GM12878 (cell line): ENCODE measurements around the gene EEPD1. TPM values are rescaled to one million over a fixed set of nuclear protein-coding genes. Genes with fewer than 3 reads are reported as not detected.

ENCODE experiments used
- ATAC-seq: fragments of 200-7000 bp; cut with Tn5 transposase; 3 replicates; pipeline ENCODE4 v1.9.1; 2020; ENCODE audit warnings: mild to moderate bottlenecking, moderate library complexity
- BruUV-seq: library from RNA; stranded (reverse); fragments of 400-500 nt; replicated peaks from 2 replicates; lab custom pipeline; 2021; lab: Mats Ljungman, UMichigan
- CTCF ChIA-PET: fragments of 300-600 bp; sonication (Branson Sonifier 250); formaldehyde crosslinking; extraction: SDS; loops from one replicate; lab custom pipeline; 2021; ENCODE audit warnings: inconsistent platforms; lab: Yijun Ruan, JAX
- POLR2A ChIA-PET: fragments of 350-600 bp; formaldehyde crosslinking; extraction: SDS; loops from one replicate; lab custom pipeline; 2021; ENCODE audit warnings: inconsistent platforms; lab: Charles Lee
- RAD21 ChIA-PET: fragments of 300-600 bp; sonication (Branson Sonifier 250); formaldehyde crosslinking; loops from one replicate; lab custom pipeline; 2023; ENCODE audit warnings: antibody characterized with exemption; ENCODE audit not compliant: unreplicated experiment; lab: Charles Lee
- SMC1A ChIA-PET: fragments of 300-600 bp; sonication (Branson Sonifier 250); formaldehyde crosslinking; loops from one replicate; lab custom pipeline; 2023; ENCODE audit not compliant: unreplicated experiment, uncharacterized antibody; lab: Charles Lee
- DNase-seq: peaks from one replicate; pipeline ENCODE4 v3.0.0-alpha.2; 2011; ENCODE audit warnings: low read depth, low spot score
- FAIRE-seq: peaks from 3 replicates; lab custom pipeline; 2011; peaks lifted over from hg19 to GRCh38; lab: Jason Lieb, UNC
- H2AFZ ChIP-seq: 2 replicates; pipeline ENCODE4 v1.6.0; 2011; ENCODE audit warnings: low read depth, low read length, control low read depth; ENCODE audit not compliant: control insufficient read depth
- H3K27ac ChIP-seq: 2 replicates; pipeline ENCODE4 v1.5.1; 2011; ENCODE audit warnings: control low read depth; ENCODE audit not compliant: control insufficient read depth, insufficient read depth
- H3K27me3 ChIP-seq, 2 experiments: replicated peaks in 1 of 2; 2 replicates each; pipeline versions ENCODE4 v1.6.0 to v1.6.1; 2011; ENCODE audit warnings: low read length in 1 of 2; ENCODE audit not compliant: control insufficient read depth in 2 of 2, insufficient read depth in 2 of 2
- H3K36me3 ChIP-seq, 2 experiments: 2 replicates each; pipeline ENCODE4 v1.5.1; 2011; ENCODE audit warnings: low read length in 1 of 2; ENCODE audit not compliant: control insufficient read depth in 2 of 2, insufficient read depth in 2 of 2
- H3K4me1 ChIP-seq: 2 replicates; pipeline ENCODE4 v1.6.1; 2011; ENCODE audit warnings: mild to moderate bottlenecking, low read length, moderate library complexity, mixed read lengths; ENCODE audit not compliant: control insufficient read depth, insufficient read depth
- H3K4me2 ChIP-seq: 2 replicates; pipeline ENCODE4 v1.6.0; 2011; ENCODE audit warnings: control low read depth; ENCODE audit not compliant: control insufficient read depth, insufficient read depth
- H3K4me3 ChIP-seq: fragments of 200-600 bp; sonication (generic); 2 replicates; pipeline ENCODE4 v1.5.1; 2016
- H3K79me2 ChIP-seq: 2 replicates; pipeline ENCODE4 v1.6.0; 2011; ENCODE audit warnings: low read length; ENCODE audit not compliant: control insufficient read depth, insufficient read depth
- H3K9ac ChIP-seq: 2 replicates; pipeline ENCODE4 v1.8.0; 2011; ENCODE audit warnings: low read length, control low read depth, mixed read lengths; ENCODE audit not compliant: control insufficient read depth, insufficient read depth
- H3K9me3 ChIP-seq: replicated peaks from 3 replicates; pipeline ENCODE4 v1.5.1; 2011; ENCODE audit warnings: mild to moderate bottlenecking, low read length; ENCODE audit not compliant: control insufficient read depth, insufficient read depth
- H4K20me1 ChIP-seq: 2 replicates; pipeline ENCODE4 v1.6.0; 2011; ENCODE audit not compliant: control insufficient read depth, insufficient read depth
- BACH1 ChIP-seq: fragments of 450-650 bp; IDR thresholded peaks from 2 replicates; pipeline ENCODE4 v1.6.1; 2017; ENCODE audit warnings: mild to moderate bottlenecking, borderline replicate concordance
- CBX3 ChIP-seq: fragments of 200-600 bp; sonication (generic); IDR thresholded peaks from 2 replicates; pipeline ENCODE4 v1.6.1; 2016; ENCODE audit warnings: low read depth, borderline replicate concordance
- CTCF ChIP-seq, 3 experiments: IDR thresholded peaks in 2 of 3; conservative IDR thresholded peaks in 1 of 3; 2 replicates each; pipeline ENCODE4 v1.5.1; 2011; ENCODE audit warnings: low read depth in 3 of 3, low read length in 3 of 3, mild to moderate bottlenecking in 3 of 3, control low read depth in 2 of 3, moderate library complexity in 2 of 3, inconsistent platforms in 1 of 3, mixed read lengths in 1 of 3; ENCODE audit not compliant: control insufficient read depth in 2 of 3, insufficient read depth in 1 of 3; ENCODE audit errors: extremely low read depth in 1 of 3
- DPF2 ChIP-seq: fragments of 450-650 bp; IDR thresholded peaks from 2 replicates; pipeline ENCODE4 v1.6.1; 2017; ENCODE audit warnings: mild to moderate bottlenecking
- HDGF ChIP-seq: fragments of 450-650 bp; IDR thresholded peaks from 2 replicates; pipeline ENCODE4 v1.6.1; 2016; ENCODE audit warnings: antibody characterized with exemption
- LARP7 ChIP-seq: fragments of 450-650 bp; IDR thresholded peaks from 2 replicates; pipeline ENCODE4 v1.6.1; 2017; ENCODE audit warnings: mild to moderate bottlenecking
- MEF2B ChIP-seq: fragments of 450-650 bp; IDR thresholded peaks from 2 replicates; pipeline ENCODE4 v1.6.1; 2018; ENCODE audit warnings: mild to moderate bottlenecking, moderate library complexity; ENCODE audit not compliant: partially characterized antibody, poor library complexity, severe bottlenecking
- NFIC ChIP-seq: IDR thresholded peaks from 2 replicates; pipeline ENCODE4 v1.6.1; 2012; ENCODE audit warnings: low read depth, mild to moderate bottlenecking, inconsistent platforms, low read length, moderate library complexity
- RB1 ChIP-seq: fragments of 450-650 bp; formaldehyde crosslinking; IDR thresholded peaks from 2 replicates; pipeline ENCODE4 v1.6.1; 2017; ENCODE audit warnings: mild to moderate bottlenecking, borderline replicate concordance
- RCOR1 ChIP-seq: conservative IDR thresholded peaks from 2 replicates; pipeline ENCODE4 v1.6.1; 2012; ENCODE audit warnings: low read depth, low read length, improper control_type of control experiment
- SP1 ChIP-seq: IDR thresholded peaks from one replicate; pipeline ENCODE4 v1.6.1; 2011; ENCODE audit warnings: low read depth, low read length
- STAT3 ChIP-seq: IDR thresholded peaks from 2 replicates; pipeline ENCODE4 v1.6.1; 2011; ENCODE audit warnings: low read depth, low read length, improper control_type of control experiment
- SUZ12 ChIP-seq: fragments of 200-600 bp; sonication (generic); IDR thresholded peaks from one replicate; pipeline ENCODE4 v1.6.1; 2018; ENCODE audit warnings: antibody characterized with exemption, mild to moderate bottlenecking; ENCODE audit not compliant: unreplicated experiment
- YBX1 ChIP-seq: fragments of 450-650 bp; IDR thresholded peaks from 2 replicates; pipeline ENCODE4 v1.6.1; 2016; ENCODE audit warnings: antibody characterized with exemption
- WGBS: methylation state at CpG from one replicate; pipeline ENCODE4 v1.1.6; 2016; ENCODE audit warnings: low lambda C conversion rate; ENCODE audit not compliant: insufficient replicate concordance, insufficient coverage; ENCODE audit errors: missing lambda C conversion rate; 5-methylcytosine and 5-hydroxymethylcytosine counted together
- in situ Hi-C: fragments of 300-500 bp; cut with MboI; formaldehyde crosslinking; loops from 9 replicates; pipeline ENCODE4 v1.14.3; 2018; ENCODE audit warnings: mixed read lengths
- intact Hi-C: fragments of 100-400 bp; cut with micrococcal nuclease; formaldehyde crosslinking; loops from one replicate; pipeline ENCODE4 v1.14.2; 2022; ENCODE audit not compliant: unreplicated experiment
- polyA plus RNA-seq, 11 experiments: library from polyadenylated mRNA; depleted of rRNA in 4 of 11; unstranded in 6 of 11; stranded (reverse) in 5 of 11; fragments of >200 nt; fragmentation: Nextera tagmentation in 4 of 11; fragmentation: Illumina TruSeq in 1 of 11; extraction: Ambion mirVana in 4 of 11; extraction: Trizol in 1 of 11; gene quantifications; 1 replicate in 1 of 11; 2 replicates in 10 of 11; pipeline versions ENCODE4 v1.2.1 to v1.2.3, GENCODE V29; 2011 to 2016; ENCODE audit warnings: inconsistent platforms in 2 of 11, missing spikeins in 2 of 11, low read depth in 1 of 11
- total RNA-seq, 4 experiments: library from RNA; depleted of rRNA in 3 of 4; stranded (reverse); fragments of >200 nt in 3 of 4; fragmentation: Illumina TruSeq in 1 of 4; extraction: Trizol in 1 of 4; gene quantifications; 2 replicates each; pipeline versions ENCODE4 v1.2.1 to v1.2.3, GENCODE V29; 2013 to 2021

The EEPD1 gene
- total and polyA plus RNA-seq, 10 of the 15 experiments (the other 5 are each of a cell fraction or from before 2014, with no cell fraction given) = 0.24 to 2.8 (median 0.86) TPM; not detected in 1

DNA sequence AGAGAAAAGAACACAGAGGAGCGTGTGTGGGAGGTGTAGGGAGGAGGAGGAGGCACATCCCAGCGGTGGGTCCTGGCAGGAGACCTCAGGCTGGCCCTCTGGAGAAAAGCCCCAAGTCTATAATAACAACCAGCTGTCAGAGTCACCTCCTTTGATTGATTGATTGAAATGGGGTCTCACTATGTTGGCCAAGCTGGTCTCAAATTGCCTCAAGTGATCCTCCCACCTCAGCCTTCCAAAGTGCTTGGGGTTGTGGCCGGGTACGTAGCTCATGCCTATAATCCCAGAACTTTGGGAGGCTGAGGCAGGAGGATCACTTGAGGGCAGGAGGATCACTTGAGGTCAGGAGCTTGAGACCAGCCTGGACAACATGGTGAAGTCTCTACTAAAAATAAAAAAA lies 133.6 kb downstream of the EEPD1 start:
- no peaks in the 10 kb centered on the region for H3K9me3 ChIP-seq
- in situ Hi-C loops (no loop called here), intact Hi-C loops (loop anchor here (10.0 kb wide), 1 partner anchor 562 kb away; no protein-coding TSS in a partner anchor)
- CTCF ChIA-PET = interaction anchor here (0.9 to 6.4 kb wide), 13 partner anchors 22 to 311 kb away, joined by 3 to 86 read pairs (median 5); no protein-coding TSS in a partner anchor
- H2AFZ ChIP-seq = no peak overlapping the region
- POLR2A ChIA-PET = interaction anchor here (0.6 to 1.0 kb wide), 2 partner anchors 24 to 243 kb away, joined by 3 to 5 read pairs; no protein-coding TSS in a partner anchor
- ATAC-seq (no peak), DNase-seq (no peak), FAIRE-seq (no peak)
- no peak overlapping the region for H3K4me2 ChIP-seq
- no peaks in the 10 kb centered on the region for H3K79me2 ChIP-seq
- SMC1A ChIA-PET = interaction anchor here (1.1 to 9.1 kb wide), 11 partner anchors 10 to 241 kb away, joined by 3 to 68 read pairs (median 7); no protein-coding TSS in a partner anchor
- WGBS = 79% methylated on average over 4 of the region's 4 CpGs
- H3K27me3 ChIP-seq = no peaks in the 10 kb centered on the region
- no peak overlapping the region for H3K4me3 ChIP-seq
- no peaks in the 10 kb centered on the region for H4K20me1 ChIP-seq
- H3K27ac ChIP-seq = no peak overlapping the region
- no peaks in the 10 kb centered on the region for H3K36me3 ChIP-seq
- TF ChIP-seq YBX1 = no peak
- TF ChIP-seq RCOR1 = no peak
- no peak for TF ChIP-seq SP1
- TF ChIP-seq CBX3 = no peak
- TF ChIP-seq MEF2B = no peak
- TF ChIP-seq CTCF (IDR thresholded peaks at IDR 0.05 in 2 of 3, conservative IDR thresholded peaks at IDR 0.05 in 1 of 3; ENCODE audit: control insufficient read depth in 2 of 3, extremely low read depth in 1 of 3, insufficient read depth in 1 of 3, low read depth in 3 of 3, low read length in 3 of 3) = no peak
- no peak for TF ChIP-seq DPF2
- TF ChIP-seq RB1 = no peak
- no peak for TF ChIP-seq STAT3
- TF ChIP-seq SUZ12 = no peak
- TF ChIP-seq LARP7 = no peak
- no peak for TF ChIP-seq NFIC
- no peak for TF ChIP-seq BACH1
- no peak for TF ChIP-seq HDGF
- peaks cover 27% of the 10 kb centered on the region for H3K4me1 ChIP-seq
- H3K9ac ChIP-seq = no peak overlapping the region
- no TSS peak for BruUV-seq
- RAD21 ChIA-PET = interaction anchor here (0.6 to 5.3 kb wide), 10 partner anchors 7 to 559 kb away, joined by 3 to 30 read pairs (median 7); no protein-coding TSS in a partner anchor
